ENCODE measurements around the gene S1PR3. TPM values are rescaled to one million over a fixed set of nuclear protein-coding genes. Genes with fewer than 3 reads are reported as not detected.
"Not testable (repeated sequence)": the region's sequence is repeated elsewhere in the genome, so short reads cannot be mapped to it uniquely, and the experiment has no call there.

The S1PR3 gene
- 0.44 and 0.47 TPM in 2 replicates for total RNA-seq (2014; rRNA removed; shearing (Covaris generic))
- not detected in 2 replicates for total RNA-seq (2022)
- Bru-seq, nascent RNA = percentile 8 among the genes with signal in this experiment
- percentile 17 among the genes with signal in this experiment for BruChase-seq, experiment 1, labeled RNA remaining after a 6-hour chase
- percentile 8 among the genes with signal in this experiment for BruChase-seq, experiment 2, labeled RNA remaining after a 2-hour chase
- long read RNA-seq = 0 reads

- H3K4me3 ChIP-seq (ENCODE audit: low read depth, low read length, poor library complexity, severe bottlenecking) = peak within 1 kb of the TSS; percentile 63
- H2AFZ ChIP-seq (ENCODE audit: low read length) = no peak within 1 kb of the TSS; the same call in 1 of the 2 replicates
- intact Hi-C loops (cut with micrococcal nuclease; ENCODE audit: unreplicated experiment) = no loop called here
- ChIA-PET POLR2A (no interaction called here), CTCF (ENCODE audit: unreplicated experiment) (no interaction called here)
- TF ChIP-seq CTCF (conservative IDR thresholded peaks at IDR 0.05; ENCODE audit: low read length) (no peak), EZH2phosphoT487 (IDR thresholded peaks at IDR 0.05; ENCODE audit: borderline replicate concordance, low read depth, low read length) (no peak)
- H3K27ac ChIP-seq (ENCODE audit: low read depth, low read length, poor library complexity, severe bottlenecking) = no peak within 1 kb of the TSS
- no peaks in the 10 kb centered on the region for H3K36me3 ChIP-seq (ENCODE audit: insufficient read depth, low read length)
- H3K4me1 ChIP-seq (ENCODE audit: insufficient read depth, low read length, poor library complexity, severe bottlenecking) = peaks cover 9% of the 10 kb centered on the region
- H4K20me1 ChIP-seq (ENCODE audit: insufficient read depth, low read length) = no peaks in the 10 kb centered on the region
- BruUV-seq (replicated peaks) = no TSS peak
- no peaks in the 10 kb centered on the region for H3K9me3 ChIP-seq (ENCODE audit: low read length)
- H3K79me2 ChIP-seq (ENCODE audit: insufficient read depth, low read depth, low read length) = no peaks in the 10 kb centered on the region
- no peaks in the 10 kb centered on the region for H3K9me2 ChIP-seq (ENCODE audit: insufficient read depth, low read length)
- DNase-seq (ENCODE audit: low spot score) = peak; percentile 17
- peak within 1 kb of the TSS; percentile 53 for H3K4me2 ChIP-seq (ENCODE audit: low read length)
These were observed at the start of gene S1PR3 for GRCh38 chr9:88991066-88992034. S1PR3 (plus strand) TSS chr9:88991468; CDS start chr9:89001201, 9,733 bp downstream.

GRCh38 chr9:88941586-88941985 lies 49.7 kb upstream of the S1PR3 start:
- H3K9me3 ChIP-seq (ENCODE audit: low read length); H3K36me3 ChIP-seq (ENCODE audit: insufficient read depth, low read length); DNase-seq (ENCODE audit: low spot score); H3K4me2 ChIP-seq (ENCODE audit: low read length); intact Hi-C loops (cut with micrococcal nuclease; ENCODE audit: unreplicated experiment); H3K27ac ChIP-seq (ENCODE audit: low read depth, low read length, poor library complexity, severe bottlenecking); H2AFZ ChIP-seq (ENCODE audit: low read length); BruUV-seq (replicated peaks); H3K79me2 ChIP-seq (ENCODE audit: insufficient read depth, low read depth, low read length); H3K4me3 ChIP-seq (ENCODE audit: low read depth, low read length, poor library complexity, severe bottlenecking); H3K9me2 ChIP-seq (ENCODE audit: insufficient read depth, low read length); CTCF ChIA-PET (ENCODE audit: unreplicated experiment); H4K20me1 ChIP-seq (ENCODE audit: insufficient read depth, low read length); H3K4me1 ChIP-seq (ENCODE audit: insufficient read depth, low read length, poor library complexity, severe bottlenecking); POLR2A ChIA-PET: not testable (repeated sequence)

- Histone ChIP-seq H3K4me2 (ENCODE audit: low read length) (no peak overlapping the region), H3K79me2 (ENCODE audit: insufficient read depth, low read depth, low read length) (no peaks in the 10 kb centered on the region), H3K9me2 (ENCODE audit: insufficient read depth, low read length) (no peaks in the 10 kb centered on the region), H2AFZ (ENCODE audit: low read length) (no peak overlapping the region), H3K36me3 (ENCODE audit: insufficient read depth, low read length) (no peaks in the 10 kb centered on the region), H3K27ac (ENCODE audit: low read depth, low read length, poor library complexity, severe bottlenecking) (no peak overlapping the region), H3K9me3 (ENCODE audit: low read length) (no peaks in the 10 kb centered on the region), H3K4me1 (ENCODE audit: insufficient read depth, low read length, poor library complexity, severe bottlenecking) (no peaks in the 10 kb centered on the region), H4K20me1 (ENCODE audit: insufficient read depth, low read length) (no peaks in the 10 kb centered on the region), H3K4me3 (ENCODE audit: low read depth, low read length, poor library complexity, severe bottlenecking) (no peak overlapping the region)
- no peak for DNase-seq (ENCODE audit: low spot score)
- CTCF ChIA-PET (ENCODE audit: unreplicated experiment) = no interaction called here
- no TSS peak for BruUV-seq (replicated peaks)
- intact Hi-C loops (cut with micrococcal nuclease; ENCODE audit: unreplicated experiment) = no loop called here
- TF ChIP-seq EZH2phosphoT487 (IDR thresholded peaks at IDR 0.05; ENCODE audit: borderline replicate concordance, low read depth, low read length) (no peak), CTCF (conservative IDR thresholded peaks at IDR 0.05; ENCODE audit: low read length) (no peak)
- POLR2A ChIA-PET = interaction anchor here (0.5 kb wide), 1 partner anchor 787 kb away, joined by 3 read pairs; no protein-coding TSS in a partner anchor
These were observed 48.9 kb upstream of the S1PR3 start for GRCh38 chr9:88942411-88942810.

Measured in OCI-LY7 (cell line).